BJ (cell line): Measurements from ENCODE around the gene MSL2. TPM values are rescaled to one million over a fixed set of nuclear protein-coding genes. Genes with fewer than 3 reads are reported as not detected.

ENCODE experiments used
- CTCF ChIA-PET: fragments of 350-600 bp; formaldehyde crosslinking; extraction: SDS; loops from one replicate; lab custom pipeline; 2021; ENCODE audit warnings: antibody characterized with exemption, inconsistent platforms; lab: Yijun Ruan, JAX
- POLR2A ChIA-PET: fragments of 300-600 bp; sonication (Branson Sonifier 250); formaldehyde crosslinking; extraction: SDS; loops from one replicate; lab custom pipeline; 2021; ENCODE audit warnings: antibody characterized with exemption; lab: Charles Lee
- DNase-seq: peaks from one replicate; pipeline ENCODE4 v3.0.0-alpha.2; 2011; ENCODE audit warnings: low read depth
- H3K27me3 ChIP-seq: 2 replicates; pipeline ENCODE4 v1.6.0; 2011; ENCODE audit warnings: low read length; ENCODE audit not compliant: control insufficient read depth, insufficient read depth
- H3K36me3 ChIP-seq: 2 replicates; pipeline ENCODE4 v1.5.1; 2011; ENCODE audit warnings: low read length; ENCODE audit not compliant: control insufficient read depth, insufficient read depth
- H3K4me3 ChIP-seq: 2 replicates; pipeline ENCODE4 v1.5.1; 2011; ENCODE audit warnings: low read depth, mild to moderate bottlenecking, control low read depth, low read length
- polyA plus RNA-seq: library from polyadenylated mRNA; depleted of rRNA; stranded (reverse); fragments of >200 nt; gene quantifications from 2 replicates; pipeline ENCODE4 v1.2.3, GENCODE V29; 2011
- TF ChIP-seq, protein P1 (sequence below): IDR thresholded peaks from 2 replicates; pipeline ENCODE4 v1.5.1; 2011; ENCODE audit warnings: low read depth, mild to moderate bottlenecking, control low read depth, inconsistent platforms, low read length, moderate library complexity; ENCODE audit not compliant: insufficient read depth

MSL2 gene
- polyA plus RNA-seq, 1 experiment, result 2.7 TPM

DNA sequence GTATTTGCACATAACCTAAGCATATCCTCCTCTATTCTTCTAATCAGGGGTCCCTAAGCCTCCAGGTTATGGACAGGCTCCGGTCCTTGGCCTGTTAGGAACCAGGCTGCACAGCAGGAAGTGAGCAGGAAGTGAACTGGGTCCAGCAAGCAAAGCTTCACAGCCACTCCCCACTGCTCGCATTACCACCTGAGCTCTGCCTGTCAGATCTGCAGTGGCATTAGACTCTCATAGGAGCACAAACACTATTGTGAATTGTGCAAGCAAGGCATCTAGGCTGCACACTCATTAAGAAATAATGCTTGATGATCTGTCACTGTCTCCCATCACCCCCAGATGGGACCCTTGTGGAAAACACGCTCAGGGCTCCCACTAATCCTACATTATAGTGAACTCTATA is 9.8 kb downstream of the MSL2 start:
- Histone ChIP-seq H3K4me3 (no peak overlapping the region), H3K27me3 (no peaks in the 10 kb centered on the region), H3K36me3 (no peaks in the 10 kb centered on the region)
- POLR2A ChIA-PET, result no interaction called here
- CTCF ChIA-PET, result no interaction called here
- TF ChIP-seq, protein P1, sequence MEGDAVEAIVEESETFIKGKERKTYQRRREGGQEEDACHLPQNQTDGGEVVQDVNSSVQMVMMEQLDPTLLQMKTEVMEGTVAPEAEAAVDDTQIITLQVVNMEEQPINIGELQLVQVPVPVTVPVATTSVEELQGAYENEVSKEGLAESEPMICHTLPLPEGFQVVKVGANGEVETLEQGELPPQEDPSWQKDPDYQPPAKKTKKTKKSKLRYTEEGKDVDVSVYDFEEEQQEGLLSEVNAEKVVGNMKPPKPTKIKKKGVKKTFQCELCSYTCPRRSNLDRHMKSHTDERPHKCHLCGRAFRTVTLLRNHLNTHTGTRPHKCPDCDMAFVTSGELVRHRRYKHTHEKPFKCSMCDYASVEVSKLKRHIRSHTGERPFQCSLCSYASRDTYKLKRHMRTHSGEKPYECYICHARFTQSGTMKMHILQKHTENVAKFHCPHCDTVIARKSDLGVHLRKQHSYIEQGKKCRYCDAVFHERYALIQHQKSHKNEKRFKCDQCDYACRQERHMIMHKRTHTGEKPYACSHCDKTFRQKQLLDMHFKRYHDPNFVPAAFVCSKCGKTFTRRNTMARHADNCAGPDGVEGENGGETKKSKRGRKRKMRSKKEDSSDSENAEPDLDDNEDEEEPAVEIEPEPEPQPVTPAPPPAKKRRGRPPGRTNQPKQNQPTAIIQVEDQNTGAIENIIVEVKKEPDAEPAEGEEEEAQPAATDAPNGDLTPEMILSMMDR, result no peak
- no peak for DNase-seq

DNA sequence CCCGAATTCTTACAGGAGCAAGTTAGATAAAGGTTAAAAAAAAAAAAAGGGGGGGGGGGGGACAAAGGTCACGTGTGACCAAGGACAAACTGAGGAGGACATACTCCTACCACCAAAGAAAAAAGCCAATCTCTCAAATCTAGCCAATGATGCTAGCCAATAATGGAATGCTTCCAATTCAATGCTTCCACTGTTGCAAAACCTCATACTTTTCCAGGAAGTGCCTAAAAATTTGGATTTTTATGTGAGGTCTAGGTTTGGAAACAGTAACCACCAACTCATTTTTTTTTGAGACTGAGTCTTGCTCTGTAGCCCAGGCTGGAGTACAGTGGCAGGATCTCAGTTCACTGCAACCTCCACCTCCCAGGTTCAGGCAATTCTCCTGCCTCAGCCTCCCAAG is 11.4 kb downstream of the MSL2 start:
- DNase-seq, result no peak
- POLR2A ChIA-PET, result no interaction called here
- no peak overlapping the region for H3K4me3 ChIP-seq

DNA sequence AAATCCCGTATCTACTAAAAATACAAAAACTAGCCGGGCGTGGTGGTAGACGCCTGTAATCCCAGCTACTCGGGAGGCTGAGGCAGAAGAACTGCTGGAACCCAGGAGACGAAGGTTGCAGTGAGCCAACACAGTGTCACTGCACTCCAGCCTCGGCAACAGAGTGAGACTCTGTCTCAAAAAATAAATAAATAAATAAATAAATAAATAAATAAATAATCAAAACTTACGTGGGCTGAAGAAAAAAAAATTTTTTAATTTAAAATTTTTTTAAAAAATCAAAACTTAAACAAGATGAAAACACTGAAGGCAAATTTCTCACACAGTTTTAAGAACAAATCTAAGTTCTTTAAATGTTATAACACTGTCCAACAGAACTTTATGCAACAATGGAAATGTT is 14.4 kb downstream of the MSL2 start:
- TF ChIP-seq, protein P1, result no peak
- POLR2A ChIA-PET, result no interaction called here
- Histone ChIP-seq H3K4me3 (no peak overlapping the region), H3K36me3 (no peaks in the 10 kb centered on the region), H3K27me3 (no peaks in the 10 kb centered on the region)
- no peak for DNase-seq
- CTCF ChIA-PET, result interaction anchor here (1.1 kb wide), 1 partner anchor 25 kb away, joined by 3 read pairs; no protein-coding TSS in a partner anchor

More for the DNA sequence above, 11.4 kb downstream of the MSL2 start:
- CTCF ChIA-PET, result no interaction called here
- H3K27me3 ChIP-seq, result no peaks in the 10 kb centered on the region
- TF ChIP-seq, protein P1, result no peak
- H3K36me3 ChIP-seq, result no peaks in the 10 kb centered on the region

DNA sequence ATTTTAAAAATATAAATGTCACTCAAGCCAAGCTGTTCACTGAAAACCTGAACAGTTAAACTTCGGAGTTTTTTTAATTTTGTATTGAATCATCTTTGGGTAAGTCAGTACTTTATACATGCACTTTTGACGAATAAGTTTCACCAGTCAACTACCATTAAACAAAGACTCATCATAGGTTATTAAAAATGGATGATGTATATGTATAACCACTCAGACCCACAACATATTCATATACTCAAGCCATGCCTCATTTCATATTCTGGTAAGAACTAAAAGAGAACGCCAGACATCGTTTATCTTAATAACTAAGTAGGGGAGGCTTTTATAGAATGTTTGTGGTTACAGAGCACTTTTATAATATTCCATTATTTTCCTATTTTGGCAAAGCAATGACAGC is 18.3 kb downstream of the MSL2 start:
- Histone ChIP-seq H3K4me3 (no peak overlapping the region), H3K36me3 (no peaks in the 10 kb centered on the region), H3K27me3 (no peaks in the 10 kb centered on the region)
- ChIA-PET POLR2A (no interaction called here), CTCF (no interaction called here)
- DNase-seq, result no peak
- TF ChIP-seq, protein P1, result no peak

DNA sequence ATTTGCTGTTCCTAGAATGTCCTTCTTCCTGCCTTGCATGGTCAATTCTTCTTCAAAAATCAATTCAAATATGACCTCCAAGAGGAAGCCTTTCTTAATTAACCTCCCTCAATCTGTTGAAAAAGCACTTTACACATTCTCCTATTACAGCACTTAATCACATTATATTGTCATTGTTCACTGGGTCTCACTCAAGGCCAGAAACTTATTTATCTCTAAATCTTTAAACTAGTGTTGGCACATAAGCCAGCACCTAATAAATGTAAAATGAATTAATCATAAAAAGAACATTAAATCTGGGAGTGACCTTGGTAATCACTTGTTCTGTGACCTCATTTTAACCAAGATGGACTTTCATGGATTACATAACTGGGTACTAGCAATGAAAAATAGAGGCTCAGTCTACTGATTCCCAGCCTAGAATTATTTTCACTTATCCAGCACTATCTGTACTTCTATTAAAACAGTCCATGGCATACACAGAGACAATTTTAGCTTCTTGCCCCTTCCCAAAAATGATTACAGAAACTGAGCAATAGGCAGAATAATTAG is 22.1 kb downstream of the MSL2 start:
- CTCF ChIA-PET, result interaction anchor here (0.6 kb wide), 1 partner anchor 66 kb away, joined by 3 read pairs; no protein-coding TSS in a partner anchor
- TF ChIP-seq, protein P1, result no peak
- H3K4me3 ChIP-seq, result no peak overlapping the region
- H3K36me3 ChIP-seq, result no peaks in the 10 kb centered on the region
- POLR2A ChIA-PET, result no interaction called here
- H3K27me3 ChIP-seq, result no peaks in the 10 kb centered on the region
- no peak for DNase-seq
